HCT116 (cell line): ENCODE data around the gene UPP1. TPM values are rescaled to one million over a fixed set of nuclear protein-coding genes. Genes with fewer than 3 reads are reported as not detected.

Source experiments
- ATAC-seq: fragments of 200-7000 bp; cut with Tn5 transposase; 2 replicates; pipeline ENCODE4 v1.9.1; 2020; ENCODE audit warnings: mild to moderate bottlenecking, moderate library complexity
- BruUV-seq: library from RNA; stranded (reverse); fragments of 400-500 nt; replicated peaks from 2 replicates; lab custom pipeline; 2021; lab: Mats Ljungman, UMichigan
- CTCF ChIA-PET: fragments of 300-600 bp; sonication (Branson Sonifier 250); formaldehyde crosslinking; loops from one replicate; lab custom pipeline; 2021; ENCODE audit warnings: antibody characterized with exemption; lab: Charles Lee
- POLR2A ChIA-PET: fragments of 300-600, 350-600 bp; sonication (Branson Sonifier 250); formaldehyde crosslinking; loops from one replicate; lab custom pipeline; 2021; ENCODE audit warnings: antibody characterized with exemption; lab: Charles Lee
- RAD21 ChIA-PET, 2 experiments: fragments of 300-600 bp; sonication (Branson Sonifier 250); formaldehyde crosslinking; loops; one replicate each; lab custom pipeline; 2023; ENCODE audit warnings: low total read pairs in 2 of 2; ENCODE audit not compliant: uncharacterized antibody in 2 of 2, unreplicated experiment in 2 of 2, low non-redundant PET in 1 of 2; lab: Charles Lee
- DNase-seq: peaks from one replicate; pipeline ENCODE4 v3.0.0-alpha.2; 2010; ENCODE audit warnings: low read depth, low spot score
- H2AFZ ChIP-seq: fragments of 200-600 bp; shearing (Covaris generic), sonication (generic); 2 replicates; pipeline ENCODE4 v1.6.1; 2017; ENCODE audit warnings: low read depth, mixed run types, mixed read lengths, antibody characterized with exemption, low read length; ENCODE audit not compliant: poor library complexity, severe bottlenecking
- H3K27ac ChIP-seq: 2 replicates; pipeline ENCODE4 v1.5.1; 2012; ENCODE audit warnings: low read depth, low read length
- H3K27me3 ChIP-seq: fragments of 200-600 bp; sonication (generic); 2 replicates; pipeline ENCODE4 v1.6.1; 2016; ENCODE audit warnings: mixed run types, low read length, mixed read lengths; ENCODE audit not compliant: insufficient read depth
- H3K36me3 ChIP-seq, 2 experiments: fragments of 200-500 bp in 1 of 2; fragments of 200-600 bp in 1 of 2; sonication (Bioruptor generic) in 1 of 2; sonication (generic) in 1 of 2; 2 replicates each; pipeline versions ENCODE4 v1.5.1 to v1.6.1; 2014 to 2016; ENCODE audit warnings: low read length in 2 of 2, inconsistent platforms in 1 of 2, mixed read lengths in 1 of 2, mixed run types in 1 of 2; ENCODE audit not compliant: insufficient read depth in 2 of 2, control insufficient read depth in 1 of 2
- H3K4me1 ChIP-seq, 2 experiments: fragments of 200-600 bp in 1 of 2; sonication (generic) in 1 of 2; 2 replicates each; pipeline versions ENCODE4 v1.5.1 to v1.6.1; 2012 to 2017; ENCODE audit warnings: low read length in 2 of 2, inconsistent platforms in 1 of 2, mild to moderate bottlenecking in 1 of 2, mixed read lengths in 1 of 2, mixed run types in 1 of 2, moderate library complexity in 1 of 2; ENCODE audit not compliant: insufficient read depth in 2 of 2, control insufficient read depth in 1 of 2
- H3K4me2 ChIP-seq: fragments of 200-600 bp; sonication (generic); 2 replicates; pipeline ENCODE4 v1.6.1; 2017; ENCODE audit warnings: mixed run types, low read length, mixed read lengths
- H3K4me3 ChIP-seq, 2 experiments: fragments of 200-600 bp in 1 of 2; sonication (generic) in 1 of 2; replicated peaks in 1 of 2; 2 replicates each; pipeline ENCODE4 v1.5.1; 2011 to 2016; ENCODE audit warnings: low read length in 2 of 2, control low read depth in 1 of 2, low read depth in 1 of 2, mild to moderate bottlenecking in 1 of 2, mixed read lengths in 1 of 2, mixed run types in 1 of 2
- H3K79me2 ChIP-seq: fragments of 200-600 bp; sonication (generic); 2 replicates; pipeline ENCODE4 v1.6.1; 2017; ENCODE audit warnings: mild to moderate bottlenecking, mixed run types, low read length, moderate library complexity, mixed read lengths; ENCODE audit not compliant: insufficient read depth
- H3K9ac ChIP-seq: fragments of 200-600 bp; sonication (generic); 2 replicates; pipeline ENCODE4 v1.6.1; 2016; ENCODE audit warnings: low read length, mixed read lengths
- H3K9me2 ChIP-seq: fragments of 200-600 bp; sonication (generic), shearing (Covaris generic); 2 replicates; pipeline ENCODE4 v1.6.1; 2017; ENCODE audit warnings: mixed run types, mild to moderate bottlenecking, moderate library complexity; ENCODE audit not compliant: insufficient read depth
- H3K9me3 ChIP-seq, 2 experiments: fragments of 200-500 bp in 1 of 2; fragments of 200-600 bp in 1 of 2; sonication (Bioruptor generic) in 1 of 2; sonication (generic) in 1 of 2; 2 replicates each; pipeline ENCODE4 v1.6.1; 2014 to 2017; ENCODE audit warnings: low read length in 2 of 2, mixed read lengths in 2 of 2, inconsistent platforms in 1 of 2, low read depth in 1 of 2, mild to moderate bottlenecking in 1 of 2, mixed run types in 1 of 2, moderate library complexity in 1 of 2; ENCODE audit not compliant: control insufficient read depth in 1 of 2, insufficient read depth in 1 of 2
- H4K20me1 ChIP-seq: fragments of 200-600 bp; sonication (generic), shearing (Covaris generic); 2 replicates; pipeline ENCODE4 v1.6.1; 2017; ENCODE audit warnings: mixed run types, mild to moderate bottlenecking, moderate library complexity; ENCODE audit not compliant: insufficient read depth
- CBX3 ChIP-seq: IDR thresholded peaks from 2 replicates; pipeline ENCODE4 v1.6.1; 2012; ENCODE audit warnings: low read depth
- EZH2phosphoT487 ChIP-seq: fragments of 200-600 bp; IDR thresholded peaks from 2 replicates; pipeline ENCODE4 v1.6.1; 2018; ENCODE audit warnings: antibody characterized with exemption, borderline replicate concordance
- POLR2A ChIP-seq: IDR thresholded peaks from 2 replicates; pipeline ENCODE4 v1.7.0; 2011; ENCODE audit warnings: borderline replicate concordance; ENCODE audit not compliant: insufficient read depth, insufficient read length; ENCODE audit errors: extremely low read depth
- SIN3A ChIP-seq: IDR thresholded peaks from 2 replicates; pipeline ENCODE4 v1.6.1; 2012; ENCODE audit warnings: low read depth
- SP1 ChIP-seq: IDR thresholded peaks from 2 replicates; pipeline ENCODE4 v1.6.1; 2012; ENCODE audit warnings: low read depth
- ZFX ChIP-seq: fragments of 450-650 bp; IDR thresholded peaks from 2 replicates; pipeline ENCODE4 v1.6.1; 2017
- ZNF274 ChIP-seq: fragments of 200-500 bp; sonication (Bioruptor generic); IDR thresholded peaks from 2 replicates; pipeline ENCODE4 v1.6.1; 2014; ENCODE audit warnings: mild to moderate bottlenecking, low read depth, low read length, inconsistent platforms
- intact Hi-C: fragments of 100-400 bp; cut with micrococcal nuclease; formaldehyde crosslinking; loops from 2 replicates; pipeline ENCODE4 v1.10.0; 2022
- total RNA-seq: library from RNA; stranded (reverse); gene quantifications from one replicate; pipeline ENCODE4 v1.2.1, GENCODE V29; 2021; ENCODE audit not compliant: unreplicated experiment
- TF ChIP-seq, protein P1 (sequence below): IDR thresholded peaks from 2 replicates; pipeline ENCODE4 v1.6.1; 2011; ENCODE audit warnings: mild to moderate bottlenecking, low read length, moderate library complexity; ENCODE audit not compliant: insufficient replicate concordance; ENCODE audit errors: extremely low read depth
- TF ChIP-seq, protein P2 (sequence below): IDR thresholded peaks from 2 replicates; pipeline ENCODE4 v1.6.1; 2012
- TF ChIP-seq, protein P3 (sequence below): IDR thresholded peaks from 2 replicates; pipeline ENCODE4 v1.6.1; 2012; ENCODE audit warnings: low read depth

The UPP1 gene
- total RNA-seq, 1 experiment from 2014 or later: 42.7 TPM

DNA sequence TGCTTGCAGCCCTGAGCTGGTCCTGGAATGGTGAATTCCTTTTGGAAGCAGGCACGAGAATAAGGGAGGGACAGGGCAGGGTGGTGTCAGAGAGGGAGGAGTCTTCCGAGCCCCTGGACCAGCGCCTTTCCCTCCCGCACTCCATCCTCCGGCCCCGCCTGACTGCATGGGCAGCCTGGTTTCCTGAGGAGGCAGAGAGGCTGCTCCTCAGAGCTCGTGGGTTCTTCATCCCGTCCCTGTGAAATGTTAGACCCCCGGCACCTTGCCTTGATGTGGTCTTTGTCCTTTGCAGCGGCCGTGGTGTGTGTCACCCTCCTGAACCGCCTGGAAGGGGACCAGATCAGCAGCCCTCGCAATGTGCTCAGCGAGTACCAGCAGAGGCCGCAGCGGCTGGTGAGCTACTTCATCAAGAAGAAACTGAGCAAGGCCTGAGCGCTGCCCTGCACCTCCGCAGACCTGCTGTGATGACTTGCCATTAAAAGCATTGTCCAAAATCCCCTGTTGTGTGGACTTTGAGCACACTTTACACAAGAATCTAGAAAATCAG, 18.9 kb downstream of the UPP1 start:
- no peak overlapping the region for H2AFZ ChIP-seq
- H3K27ac ChIP-seq: no peak overlapping the region
- no peaks in the 10 kb centered on the region for H3K9me2 ChIP-seq
- TF ChIP-seq ZFX (no peak), SIN3A (no peak), CBX3 (no peak), ZNF274 (no peak), SP1 (no peak), EZH2phosphoT487 (no peak), POLR2A (no peak)
- TF ChIP-seq, protein P1, sequence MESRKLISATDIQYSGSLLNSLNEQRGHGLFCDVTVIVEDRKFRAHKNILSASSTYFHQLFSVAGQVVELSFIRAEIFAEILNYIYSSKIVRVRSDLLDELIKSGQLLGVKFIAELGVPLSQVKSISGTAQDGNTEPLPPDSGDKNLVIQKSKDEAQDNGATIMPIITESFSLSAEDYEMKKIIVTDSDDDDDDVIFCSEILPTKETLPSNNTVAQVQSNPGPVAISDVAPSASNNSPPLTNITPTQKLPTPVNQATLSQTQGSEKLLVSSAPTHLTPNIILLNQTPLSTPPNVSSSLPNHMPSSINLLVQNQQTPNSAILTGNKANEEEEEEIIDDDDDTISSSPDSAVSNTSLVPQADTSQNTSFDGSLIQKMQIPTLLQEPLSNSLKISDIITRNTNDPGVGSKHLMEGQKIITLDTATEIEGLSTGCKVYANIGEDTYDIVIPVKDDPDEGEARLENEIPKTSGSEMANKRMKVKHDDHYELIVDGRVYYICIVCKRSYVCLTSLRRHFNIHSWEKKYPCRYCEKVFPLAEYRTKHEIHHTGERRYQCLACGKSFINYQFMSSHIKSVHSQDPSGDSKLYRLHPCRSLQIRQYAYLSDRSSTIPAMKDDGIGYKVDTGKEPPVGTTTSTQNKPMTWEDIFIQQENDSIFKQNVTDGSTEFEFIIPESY: no peak
- TF ChIP-seq, protein P2, sequence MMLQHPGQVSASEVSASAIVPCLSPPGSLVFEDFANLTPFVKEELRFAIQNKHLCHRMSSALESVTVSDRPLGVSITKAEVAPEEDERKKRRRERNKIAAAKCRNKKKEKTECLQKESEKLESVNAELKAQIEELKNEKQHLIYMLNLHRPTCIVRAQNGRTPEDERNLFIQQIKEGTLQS: no peak
- TF ChIP-seq, protein P3, sequence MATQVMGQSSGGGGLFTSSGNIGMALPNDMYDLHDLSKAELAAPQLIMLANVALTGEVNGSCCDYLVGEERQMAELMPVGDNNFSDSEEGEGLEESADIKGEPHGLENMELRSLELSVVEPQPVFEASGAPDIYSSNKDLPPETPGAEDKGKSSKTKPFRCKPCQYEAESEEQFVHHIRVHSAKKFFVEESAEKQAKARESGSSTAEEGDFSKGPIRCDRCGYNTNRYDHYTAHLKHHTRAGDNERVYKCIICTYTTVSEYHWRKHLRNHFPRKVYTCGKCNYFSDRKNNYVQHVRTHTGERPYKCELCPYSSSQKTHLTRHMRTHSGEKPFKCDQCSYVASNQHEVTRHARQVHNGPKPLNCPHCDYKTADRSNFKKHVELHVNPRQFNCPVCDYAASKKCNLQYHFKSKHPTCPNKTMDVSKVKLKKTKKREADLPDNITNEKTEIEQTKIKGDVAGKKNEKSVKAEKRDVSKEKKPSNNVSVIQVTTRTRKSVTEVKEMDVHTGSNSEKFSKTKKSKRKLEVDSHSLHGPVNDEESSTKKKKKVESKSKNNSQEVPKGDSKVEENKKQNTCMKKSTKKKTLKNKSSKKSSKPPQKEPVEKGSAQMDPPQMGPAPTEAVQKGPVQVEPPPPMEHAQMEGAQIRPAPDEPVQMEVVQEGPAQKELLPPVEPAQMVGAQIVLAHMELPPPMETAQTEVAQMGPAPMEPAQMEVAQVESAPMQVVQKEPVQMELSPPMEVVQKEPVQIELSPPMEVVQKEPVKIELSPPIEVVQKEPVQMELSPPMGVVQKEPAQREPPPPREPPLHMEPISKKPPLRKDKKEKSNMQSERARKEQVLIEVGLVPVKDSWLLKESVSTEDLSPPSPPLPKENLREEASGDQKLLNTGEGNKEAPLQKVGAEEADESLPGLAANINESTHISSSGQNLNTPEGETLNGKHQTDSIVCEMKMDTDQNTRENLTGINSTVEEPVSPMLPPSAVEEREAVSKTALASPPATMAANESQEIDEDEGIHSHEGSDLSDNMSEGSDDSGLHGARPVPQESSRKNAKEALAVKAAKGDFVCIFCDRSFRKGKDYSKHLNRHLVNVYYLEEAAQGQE: no peak
- intact Hi-C loops: no loop called here
- POLR2A ChIA-PET: interaction anchor here (1.2 kb wide), 1 partner anchor 15 kb away, joined by 4 read pairs; no protein-coding TSS in a partner anchor
- no peaks in the 10 kb centered on the region for H3K9me3 ChIP-seq
- no peak overlapping the region for H3K4me2 ChIP-seq
- no peak overlapping the region for H3K9ac ChIP-seq
- ATAC-seq: no peak
- no peak overlapping the region for H3K4me3 ChIP-seq
- CTCF ChIA-PET: interaction anchor here (1.0 to 4.0 kb wide), 2 partner anchors 116 to 163 kb away, joined by 4 to 31 read pairs; no protein-coding TSS in a partner anchor
- RAD21 ChIA-PET: no interaction called here
- peaks cover 7 to 16% of the 10 kb centered on the region in 2 experiments; a peak in 2 of 4 replicates for H3K36me3 ChIP-seq
- H3K4me1 ChIP-seq: no peaks in the 10 kb centered on the region
- no peaks in the 10 kb centered on the region for H3K27me3 ChIP-seq
- no peaks in the 10 kb centered on the region for H3K79me2 ChIP-seq
- no TSS peak for BruUV-seq
- H4K20me1 ChIP-seq: no peaks in the 10 kb centered on the region
- DNase-seq: no peak
